D721Med (cell line): ENCODE measurements around the gene UNC13B.

Experiments used
- DNase-seq: peaks from one replicate; pipeline ENCODE4 v3.0.0; 2011; ENCODE audit warnings: low spot score; ENCODE audit not compliant: insufficient read length
- FAIRE-seq: peaks from 2 replicates; lab custom pipeline; 2011; peaks lifted over from hg19 to GRCh38; lab: Jason Lieb, UNC
- CTCF ChIP-seq: IDR thresholded peaks from 2 replicates; pipeline ENCODE4 v1.5.1; 2012; ENCODE audit warnings: mild to moderate bottlenecking, control low read depth; ENCODE audit not compliant: insufficient read depth; ENCODE audit errors: missing control alignments

Gene UNC13B

GRCh38 chr9:35272989-35273388, 111.2 kb downstream of the UNC13B start:
- TF ChIP-seq CTCF: no peak
- FAIRE-seq: no peak
- DNase-seq: no peak

- DNase-seq: no peak
- no peak for FAIRE-seq
- TF ChIP-seq CTCF: no peak
Measured at GRCh38 chr9:35273591-35273990, 111.8 kb downstream of the UNC13B start.

- DNase-seq (no peak), FAIRE-seq (no peak)
- no peak for TF ChIP-seq CTCF
Measured at GRCh38 chr9:35274993-35275392, 113.2 kb downstream of the UNC13B start.

- no peak for DNase-seq
- no peak for FAIRE-seq
- TF ChIP-seq CTCF: no peak
Measured at GRCh38 chr9:35277171-35277520, 115.3 kb downstream of the UNC13B start.

GRCh38 chr9:35277628-35278359, 116.0 kb downstream of the UNC13B start:
- no peak for FAIRE-seq
- no peak for DNase-seq
- TF ChIP-seq CTCF: no peak

- FAIRE-seq: no peak
- DNase-seq: no peak
- TF ChIP-seq CTCF: no peak
Measured at GRCh38 chr9:35279946-35280345, 118.1 kb downstream of the UNC13B start.

- no peak for TF ChIP-seq CTCF
- no peak for FAIRE-seq
- no peak for DNase-seq
Measured at GRCh38 chr9:35280399-35280798, 118.6 kb downstream of the UNC13B start.
